Epithelial cell of esophagus (primary cell): ENCODE data around the gene EMP2.

ENCODE experiments used
- DNase-seq: peaks from one replicate; pipeline ENCODE4 v3.0.0; 2010; ENCODE audit warnings: low read depth
- H3K4me3 ChIP-seq: 2 replicates; pipeline ENCODE4 v1.5.1; 2011; ENCODE audit warnings: mild to moderate bottlenecking, low read length, control low read depth
- CTCF ChIP-seq: IDR thresholded peaks from 2 replicates; pipeline ENCODE4 v1.5.1; 2011; ENCODE audit warnings: low read depth, mild to moderate bottlenecking, low read length, control low read depth, inconsistent platforms; ENCODE audit not compliant: insufficient read depth; ENCODE audit errors: missing control alignments

Gene EMP2

GRCh38 chr16:10522966-10523365 is 57.4 kb downstream of the EMP2 start:
- no peak for TF ChIP-seq CTCF
- no peak for DNase-seq
- H3K4me3 ChIP-seq, result no peak overlapping the region

GRCh38 chr16:10521681-10522274 is 58.6 kb downstream of the EMP2 start:
- peak; percentile 75 for DNase-seq
- TF ChIP-seq CTCF, result peak; percentile 89
- no peak overlapping the region for H3K4me3 ChIP-seq

- no peak for TF ChIP-seq CTCF
- DNase-seq, result no peak
Measured at GRCh38 chr16:10520869-10521578, 59.4 kb downstream of the EMP2 start.

GRCh38 chr16:10519929-10520868 is 60.2 kb downstream of the EMP2 start:
- peak; percentile 22 for DNase-seq
- H3K4me3 ChIP-seq, result no peak overlapping the region
- no peak for TF ChIP-seq CTCF

More at GRCh38 chr16:10520869-10521578, 59.4 kb downstream of the EMP2 start:
- H3K4me3 ChIP-seq, result no peak overlapping the region

- TF ChIP-seq CTCF, result no peak
- no peak overlapping the region for H3K4me3 ChIP-seq
- no peak for DNase-seq
Measured at GRCh38 chr16:10519297-10519696, 61.1 kb downstream of the EMP2 start.

GRCh38 chr16:10518479-10519041 is 61.8 kb downstream of the EMP2 start:
- DNase-seq, result no peak
- TF ChIP-seq CTCF, result no peak
- no peak overlapping the region for H3K4me3 ChIP-seq
